ENCODE results near the gene UBE2N.
A peak's percentile ranks its signal among the peaks of the same experiment; 100 is the strongest.

The UBE2N gene

GRCh38 chr12:93378998-93379325 lies 62.8 kb downstream of the UBE2N start:
- peak; percentile 46 for DNase-seq

GRCh38 chr12:93378196-93378997 lies 63.4 kb downstream of the UBE2N start:
- peak; percentile 66 for DNase-seq

DNA sequence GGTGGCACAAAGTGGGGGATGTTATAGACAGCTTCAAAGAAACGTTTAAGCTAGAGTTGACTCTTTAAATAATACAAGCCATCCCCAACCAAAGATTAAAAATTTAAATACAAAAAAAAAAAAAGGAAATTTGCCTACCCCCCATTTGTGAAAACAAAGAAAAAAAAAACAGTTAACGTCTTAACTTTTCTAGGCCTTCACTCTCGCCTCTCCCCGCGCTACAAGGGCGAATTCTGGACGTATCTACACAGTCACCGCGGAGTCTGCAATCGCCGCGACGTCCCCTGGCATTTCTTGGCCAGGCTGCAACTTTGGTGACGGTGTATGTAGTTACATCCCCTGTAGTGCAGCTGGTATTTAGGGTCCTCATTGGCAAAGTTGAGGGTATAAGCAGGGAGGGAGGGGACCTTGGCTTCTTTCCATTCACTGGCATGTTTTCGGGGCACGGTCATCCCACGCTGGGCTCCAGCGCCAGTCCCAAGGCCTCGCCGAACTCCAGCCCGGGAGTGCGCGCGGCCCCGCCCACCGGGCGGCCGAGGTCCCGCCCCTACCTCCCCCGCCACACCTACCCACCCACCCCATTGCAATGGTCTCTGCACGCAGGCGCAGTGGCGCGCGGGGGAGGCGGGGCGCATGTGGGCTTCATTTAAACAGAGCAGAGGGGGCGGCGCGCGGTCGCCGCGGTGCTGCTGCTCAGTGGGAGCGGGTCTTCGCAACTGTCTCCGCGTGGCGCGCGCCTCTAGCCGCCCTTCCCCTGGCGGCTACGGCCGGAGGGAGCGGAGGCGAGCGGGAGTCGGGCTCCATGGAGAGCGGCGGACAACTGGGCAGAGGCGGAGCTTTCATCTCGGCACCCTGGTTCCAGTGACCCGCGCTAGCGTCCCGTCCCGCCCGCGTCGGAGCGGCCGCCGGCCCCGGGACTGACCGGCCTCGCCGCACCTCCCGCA lies 64.2 kb downstream of the UBE2N start, which contains the start of gene NUDT4:
TSS of gene NUDT4 (plus strand) at position 674 of the 944 bp plus-strand sequence. CDS start 398 bp downstream, outside the sequence.
- DNase-seq, result peak; percentile 78

GRCh38 chr12:93376436-93377251 lies 65.1 kb downstream of the UBE2N start:
- no peak for DNase-seq

- DNase-seq, result no peak
Observed at GRCh38 chr12:93375906-93376305, 65.8 kb downstream of the UBE2N start.

DNA sequence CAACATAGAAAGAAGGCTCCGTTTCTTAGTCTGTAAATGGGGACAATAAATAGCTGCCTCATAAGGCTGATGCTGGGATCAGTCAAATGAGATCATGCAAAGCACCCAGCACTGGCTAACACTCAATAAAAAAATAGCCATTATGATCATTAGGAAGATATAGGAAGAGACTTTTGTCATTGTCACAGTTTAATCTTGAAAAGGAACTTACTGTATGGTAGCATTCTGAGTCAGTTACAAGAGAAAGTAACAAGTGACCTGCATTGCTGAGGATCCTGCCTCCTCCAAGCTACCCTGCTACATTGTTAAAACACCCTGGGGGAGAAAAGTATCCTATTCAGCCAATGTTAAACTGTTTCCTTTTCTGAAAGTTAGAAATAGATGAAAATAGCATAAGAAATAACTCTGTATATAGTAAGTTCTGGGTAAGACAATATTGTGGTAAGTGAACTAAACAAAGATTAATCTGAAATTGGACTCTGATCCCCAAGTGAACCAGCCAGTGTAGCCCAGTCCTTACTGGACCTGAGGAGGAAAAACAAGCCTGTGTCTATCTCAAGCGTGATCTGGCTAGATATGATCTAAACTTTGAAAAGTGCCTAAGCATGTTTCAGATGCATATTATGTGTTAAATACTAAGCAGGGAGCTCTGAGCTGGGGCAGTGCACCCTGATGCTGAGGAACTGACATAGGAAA lies 67.6 kb downstream of the UBE2N start:
- no peak for DNase-seq

GRCh38 chr12:93370947-93371346 lies 70.8 kb downstream of the UBE2N start:
- DNase-seq, result no peak

- DNase-seq, result no peak
Observed at GRCh38 chr12:93369505-93369904, 72.2 kb downstream of the UBE2N start.

GRCh38 chr12:93368766-93369165 lies 73.0 kb downstream of the UBE2N start:
- DNase-seq, result no peak

DNA sequence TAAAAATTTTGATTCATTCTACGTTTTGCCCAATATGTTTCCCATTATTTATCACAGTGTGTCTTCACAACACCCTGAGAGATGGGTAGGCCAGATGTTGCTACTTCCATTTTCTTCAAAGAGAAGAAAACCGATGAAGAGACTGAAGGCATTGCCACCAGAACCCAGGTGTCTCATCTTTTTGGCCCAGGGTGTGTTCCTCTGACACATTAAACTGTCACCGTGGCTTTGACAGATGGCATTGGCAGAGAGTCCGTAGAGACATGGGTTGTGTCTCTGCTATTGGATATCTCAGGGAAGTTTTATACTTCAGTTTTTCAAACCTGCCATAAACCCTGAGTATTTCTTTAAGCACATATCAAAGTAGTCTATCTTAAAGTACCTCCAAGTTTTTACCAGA lies 75.3 kb downstream of the UBE2N start:
- DNase-seq, result no peak

DNA sequence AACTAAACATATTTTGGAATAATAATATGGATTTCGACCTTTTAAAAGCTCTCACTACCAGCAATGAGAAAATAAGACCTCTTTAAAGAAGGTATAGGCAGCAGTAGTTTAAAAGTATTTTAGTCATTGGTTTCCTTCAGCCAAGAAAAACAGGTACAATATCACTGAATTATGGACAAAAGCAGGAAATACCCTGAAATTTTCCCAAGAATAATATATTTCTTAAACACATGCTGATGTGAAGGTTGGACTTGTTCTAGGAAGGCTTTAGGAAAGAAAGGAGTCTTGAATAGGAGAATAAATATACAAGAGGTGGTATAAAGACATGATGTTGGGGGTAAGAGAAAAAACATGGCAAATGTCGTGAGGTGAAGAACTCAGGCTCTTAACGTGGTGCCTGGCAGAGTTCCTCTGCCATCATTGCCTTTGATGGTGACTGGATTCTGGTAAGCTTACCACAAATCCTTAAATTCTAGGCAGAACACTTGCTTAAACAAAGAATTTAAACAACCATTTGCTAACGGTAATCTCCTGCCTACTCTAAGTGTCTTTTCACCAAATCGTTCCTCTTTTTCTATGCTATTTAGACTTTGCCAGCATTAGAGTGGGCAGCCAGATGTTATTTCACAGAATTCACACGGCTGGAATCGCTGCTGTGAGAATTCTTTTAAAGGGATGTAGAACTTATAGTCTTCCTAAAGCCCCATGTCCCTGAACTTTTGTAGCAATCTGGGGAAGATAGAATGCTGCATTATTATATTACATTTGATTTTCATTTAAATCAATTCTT lies 75.9 kb downstream of the UBE2N start:
- no peak for DNase-seq

DNA sequence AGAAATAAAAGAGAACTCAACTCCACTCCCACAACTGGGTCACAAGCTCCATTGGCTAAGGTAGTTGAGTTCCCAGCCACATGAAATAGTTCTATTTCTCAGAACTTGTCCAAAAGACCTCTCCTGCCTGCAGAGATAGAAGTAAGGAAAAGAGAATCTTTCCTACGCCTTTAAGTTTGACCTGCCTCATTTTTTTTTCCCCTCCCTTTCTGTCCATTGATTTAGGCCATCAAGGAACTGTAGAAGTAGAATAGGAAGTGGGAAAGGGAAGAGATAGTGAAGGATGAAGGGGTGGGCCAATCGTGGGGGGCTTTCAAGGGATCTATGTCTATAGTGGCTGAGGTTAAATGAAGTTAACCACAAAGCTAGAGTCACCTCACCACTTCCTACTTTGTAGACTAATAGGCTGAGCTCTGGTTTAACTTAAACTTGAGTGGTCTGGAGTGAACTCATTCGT lies 77.9 kb downstream of the UBE2N start:
- DNase-seq, result no peak

DNA sequence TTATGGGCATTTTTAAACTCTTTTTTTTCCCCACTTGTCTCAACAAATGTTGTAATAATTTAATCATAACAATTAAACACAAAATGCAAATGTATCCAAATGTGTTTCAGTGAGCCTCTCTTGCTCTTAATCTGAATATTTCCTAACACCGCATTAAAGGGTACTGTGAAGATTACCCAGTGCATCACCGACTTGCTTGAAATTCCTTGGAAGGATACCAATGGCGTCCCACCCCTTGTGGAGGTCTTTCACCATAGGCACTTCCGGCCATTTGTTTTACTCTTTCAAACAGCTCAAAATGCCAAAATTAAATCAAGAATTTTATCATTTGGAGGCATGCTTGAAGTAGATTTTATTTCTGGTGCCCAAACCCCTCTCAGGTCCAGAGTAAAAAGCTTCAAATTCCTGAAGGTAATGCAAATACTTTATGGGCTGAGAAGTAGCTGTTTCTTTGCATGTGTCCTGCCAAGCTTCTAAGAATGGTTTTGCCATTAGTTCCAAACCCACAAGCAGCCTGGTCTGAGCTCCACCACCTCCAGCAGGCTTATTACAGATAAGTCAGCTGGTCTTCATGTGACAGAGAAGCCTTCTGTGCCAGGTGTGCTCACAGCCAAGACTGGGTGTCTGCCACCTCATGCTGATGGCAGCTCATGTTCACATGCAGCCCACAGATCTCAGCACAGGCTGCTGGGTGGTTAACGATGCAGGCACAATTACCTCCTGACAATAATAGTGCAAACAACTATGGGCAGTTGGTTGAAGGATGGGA lies 80.4 kb downstream of the UBE2N start:
- DNase-seq, result no peak

DNA sequence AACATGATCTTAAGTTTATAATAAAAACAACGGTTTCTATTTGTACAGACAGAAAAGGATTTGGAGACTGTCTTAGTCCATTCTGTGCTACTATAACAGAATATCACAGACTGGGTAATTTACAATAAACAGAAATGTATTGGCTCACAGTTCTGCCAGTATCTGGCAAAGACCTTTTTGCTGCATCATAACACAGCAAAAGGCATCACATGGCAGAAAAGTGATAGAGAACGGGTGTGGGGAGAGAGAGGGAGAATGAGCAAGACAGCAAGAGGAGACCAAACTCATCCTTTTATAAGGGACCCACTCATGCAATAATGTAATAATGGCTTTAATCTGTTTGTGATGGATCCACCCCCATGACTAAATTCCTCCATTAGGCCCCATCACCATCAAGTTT lies 81.1 kb downstream of the UBE2N start:
- no peak for DNase-seq

GRCh38 chr12:93358821-93359220 lies 82.9 kb downstream of the UBE2N start:
- no peak for DNase-seq

DNA sequence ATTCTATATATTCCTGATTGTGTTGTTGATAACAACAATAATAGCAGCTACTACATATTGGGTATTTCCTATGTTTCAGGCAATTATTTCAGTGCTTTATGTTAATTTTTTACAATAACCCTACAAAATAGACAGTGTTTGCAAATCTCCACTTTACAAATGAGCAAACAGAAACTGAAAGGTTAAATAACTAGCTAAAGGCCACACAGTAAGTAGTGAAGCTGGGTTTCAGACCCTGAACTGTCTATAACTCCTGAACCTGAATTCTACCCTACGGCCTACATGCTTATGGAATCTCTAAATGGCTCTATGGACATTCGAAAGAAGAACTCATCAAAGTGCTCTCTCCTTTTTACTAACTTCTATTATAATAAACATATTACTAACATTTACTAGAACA lies 83.7 kb downstream of the UBE2N start:
- DNase-seq, result no peak

- DNase-seq, result no peak
Observed at GRCh38 chr12:93356214-93356613, 85.5 kb downstream of the UBE2N start.
